GM19240 (cell line): ENCODE data around the gene MCCC1.

Source experiments
- DNase-seq: peaks from one replicate; pipeline ENCODE4 v3.0.0; 2011; ENCODE audit warnings: low spot score; ENCODE audit not compliant: insufficient read length

MCCC1 gene

GRCh38 chr3:182983876-182984275 lies 115.4 kb downstream of the MCCC1 start:
- DNase-seq: no peak

- DNase-seq: no peak
Measured at GRCh38 chr3:182981038-182981380, 118.3 kb downstream of the MCCC1 start.

- DNase-seq: peak; percentile 90
Measured at GRCh38 chr3:182980204-182981037, 118.9 kb downstream of the MCCC1 start, which contains the start of gene DCUN1D1. Gene DCUN1D1, minus strand, starts transcription at chr3:182980538. Its CDS starts 49 bp downstream, at chr3:182980489.

- no peak for DNase-seq
Measured at GRCh38 chr3:182979674-182980191, 119.6 kb downstream of the MCCC1 start.

- DNase-seq: no peak
Measured at GRCh38 chr3:182979103-182979673, 120.1 kb downstream of the MCCC1 start.

GRCh38 chr3:182978387-182978786 lies 120.9 kb downstream of the MCCC1 start:
- DNase-seq: no peak

GRCh38 chr3:182973047-182973446 lies 126.2 kb downstream of the MCCC1 start:
- DNase-seq: no peak

- no peak for DNase-seq
Measured at GRCh38 chr3:182972387-182972786, 126.9 kb downstream of the MCCC1 start.

GRCh38 chr3:182971637-182972036 lies 127.7 kb downstream of the MCCC1 start:
- DNase-seq: no peak

- DNase-seq: no peak
Measured at GRCh38 chr3:182970811-182971418, 128.4 kb downstream of the MCCC1 start.

- no peak for DNase-seq
Measured at GRCh38 chr3:182969853-182970252, 129.4 kb downstream of the MCCC1 start.

- no peak for DNase-seq
Measured at GRCh38 chr3:182969277-182969676, 130.0 kb downstream of the MCCC1 start.

GRCh38 chr3:182967218-182968204 lies 131.8 kb downstream of the MCCC1 start:
- DNase-seq: no peak

- no peak for DNase-seq
Measured at GRCh38 chr3:182965861-182966366, 133.4 kb downstream of the MCCC1 start.
